GM18511 (cell line): ENCODE measurements around the gene ASTN2.

Source experiments
- ATAC-seq: cut with Tn5 transposase; IDR thresholded peaks from one replicate; pipeline ENCODE4 v1.9.1; 2021; ENCODE audit warnings: mild to moderate bottlenecking, moderate library complexity; ENCODE audit not compliant: unreplicated experiment

ASTN2 gene

DNA sequence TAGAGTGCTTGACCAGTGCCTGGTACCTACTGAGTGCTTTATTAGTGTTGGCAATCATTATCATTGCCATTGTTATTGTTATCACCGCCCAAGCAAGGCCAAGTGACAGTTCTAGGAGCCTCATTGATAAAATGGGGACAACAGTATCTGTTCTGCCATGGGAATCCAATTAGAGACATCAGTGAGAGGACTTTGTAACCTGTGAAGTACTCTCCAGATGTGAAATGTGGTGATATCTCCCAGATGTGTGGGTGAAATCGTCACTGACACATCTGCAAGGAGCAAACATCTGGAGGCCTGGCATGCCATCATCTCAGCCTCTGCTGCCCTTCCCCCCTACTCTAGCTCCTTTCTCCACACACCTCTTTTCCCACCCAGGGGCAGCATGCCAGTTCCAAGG, 1000.5 kb downstream of the ASTN2 start:
- ATAC-seq = no peak

DNA sequence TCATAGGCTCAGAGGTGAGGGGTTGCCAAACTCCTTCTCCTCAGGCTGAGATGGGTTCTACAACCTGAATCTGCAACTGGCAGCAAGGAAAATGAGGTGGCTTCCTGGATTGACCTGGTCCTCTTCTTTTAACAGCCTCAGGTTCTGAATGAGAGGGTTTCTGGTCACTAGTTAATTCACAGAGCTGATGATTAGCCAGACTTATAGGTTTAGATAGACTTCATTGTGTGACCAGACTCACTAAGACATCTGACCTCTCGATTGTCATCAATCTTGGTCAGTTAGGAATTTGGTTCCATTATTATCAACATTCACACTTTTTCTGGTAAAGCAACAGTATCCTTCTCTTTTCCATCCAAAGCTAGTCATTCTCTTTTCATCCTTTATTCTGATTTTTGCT, 1003.4 kb downstream of the ASTN2 start:
- ATAC-seq = no peak

DNA sequence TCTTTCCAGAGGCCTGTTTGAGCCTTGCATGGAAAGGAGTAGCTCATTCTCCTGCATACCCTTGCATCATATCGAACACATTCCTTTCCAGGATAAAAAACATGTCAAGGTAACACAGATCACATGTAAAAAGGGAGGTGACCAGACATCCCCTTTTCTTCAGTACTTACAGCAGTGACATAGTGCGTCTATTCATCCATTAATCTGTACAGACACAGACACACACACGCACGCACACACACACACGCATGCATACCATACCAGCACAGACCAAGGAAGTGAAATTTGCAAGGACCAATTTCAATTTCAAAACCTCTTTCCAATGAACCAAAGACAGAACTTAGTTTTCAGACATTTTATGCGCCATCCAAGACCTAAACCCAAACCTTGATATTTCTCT, 1005.2 kb downstream of the ASTN2 start:
- no peak for ATAC-seq

DNA sequence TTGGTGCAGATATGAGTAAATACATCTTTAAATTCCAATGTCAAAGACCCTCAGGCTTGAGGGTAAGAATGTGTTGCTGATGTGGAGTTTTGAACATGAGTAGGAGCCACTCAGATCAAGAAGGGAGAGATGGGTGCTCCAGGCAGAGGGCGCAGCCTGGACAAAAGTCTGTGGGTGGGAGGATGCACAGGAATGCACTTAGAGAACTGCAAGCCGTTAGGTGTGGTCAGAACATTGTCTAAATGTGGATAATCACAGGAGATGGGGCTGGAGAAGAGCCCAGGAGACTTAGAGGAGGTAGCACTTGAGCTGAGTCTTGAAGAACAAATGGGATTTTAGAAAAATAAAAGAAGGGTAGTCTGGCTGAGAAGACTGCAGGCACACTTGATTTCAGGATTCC, 1005.7 kb downstream of the ASTN2 start:
- ATAC-seq = no peak

DNA sequence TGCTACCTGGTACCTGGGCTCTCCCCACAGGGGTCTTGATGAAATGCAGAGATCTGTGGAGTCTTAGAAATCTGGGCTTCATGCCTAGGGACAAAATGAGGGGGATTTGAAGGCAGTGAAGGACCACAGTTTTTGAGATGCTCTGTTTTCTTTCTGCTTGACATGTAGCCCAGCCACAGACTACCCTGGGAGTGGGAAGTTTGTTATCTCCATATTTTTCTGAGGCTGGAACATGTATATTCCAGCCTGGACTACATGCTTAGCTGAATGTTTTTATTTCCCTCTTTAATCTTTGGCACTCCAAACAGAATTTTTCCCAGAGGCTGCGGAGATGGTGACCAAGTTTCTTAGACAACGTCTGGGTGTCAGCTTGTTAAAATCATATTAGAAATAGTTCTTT, 1008.4 kb downstream of the ASTN2 start:
- ATAC-seq = no peak

DNA sequence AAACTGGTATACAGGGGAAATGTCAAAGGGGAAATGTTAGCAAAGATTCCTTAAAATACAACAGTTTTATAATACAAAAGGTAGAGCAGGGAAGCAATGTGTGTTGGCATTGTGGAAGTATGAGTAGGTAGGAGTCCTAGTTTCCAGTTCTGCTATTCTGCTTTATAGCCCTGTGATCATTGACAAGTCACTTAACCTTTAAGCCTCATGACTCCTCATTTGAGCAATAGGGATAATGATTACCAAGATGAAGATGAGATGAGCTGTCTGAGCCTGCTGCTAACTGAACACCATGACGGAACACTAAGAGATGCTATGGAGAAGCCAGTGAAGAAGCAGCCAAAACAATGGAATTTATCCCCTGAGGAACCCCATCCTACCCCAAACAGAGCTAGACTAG, 1009.5 kb downstream of the ASTN2 start:
- no peak for ATAC-seq

DNA sequence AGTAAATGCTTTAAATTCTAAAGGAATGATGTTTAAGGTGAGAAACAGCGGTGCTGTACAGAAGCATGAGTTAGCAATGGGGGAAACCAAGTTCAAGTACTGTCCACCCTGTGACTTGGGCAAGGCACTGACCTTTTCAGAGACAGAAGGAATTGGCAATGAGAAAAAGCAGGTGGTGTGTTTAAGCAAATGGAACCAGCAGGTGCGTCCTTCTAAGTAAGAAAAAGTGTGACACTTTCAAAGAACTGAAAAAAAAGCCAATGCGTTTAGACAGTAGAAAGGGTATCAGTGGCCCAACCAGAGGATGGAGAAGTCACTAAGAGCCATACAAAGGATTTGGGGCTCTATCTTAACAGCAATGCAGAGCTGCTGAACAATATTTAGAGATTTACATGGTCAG, 1010.6 kb downstream of the ASTN2 start:
- no peak for ATAC-seq

DNA sequence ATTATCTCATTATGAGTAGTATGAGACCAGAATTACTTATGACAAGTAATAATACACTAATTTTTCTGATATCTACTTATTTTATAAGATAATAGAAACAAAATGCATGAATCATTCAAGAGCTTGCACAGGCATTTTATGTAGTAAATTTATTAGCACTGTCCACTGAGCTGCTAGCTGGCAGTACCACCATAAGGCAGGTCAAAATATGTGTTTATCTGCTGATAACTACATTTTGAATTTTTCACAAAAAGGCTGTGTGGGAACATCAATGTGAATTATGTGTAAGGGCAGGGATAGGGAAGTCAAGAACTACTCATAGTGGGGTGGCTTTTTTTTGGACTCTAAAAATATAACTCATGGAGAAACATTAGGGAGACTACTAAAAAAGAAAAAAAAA, 1011.7 kb downstream of the ASTN2 start:
- ATAC-seq = no peak

DNA sequence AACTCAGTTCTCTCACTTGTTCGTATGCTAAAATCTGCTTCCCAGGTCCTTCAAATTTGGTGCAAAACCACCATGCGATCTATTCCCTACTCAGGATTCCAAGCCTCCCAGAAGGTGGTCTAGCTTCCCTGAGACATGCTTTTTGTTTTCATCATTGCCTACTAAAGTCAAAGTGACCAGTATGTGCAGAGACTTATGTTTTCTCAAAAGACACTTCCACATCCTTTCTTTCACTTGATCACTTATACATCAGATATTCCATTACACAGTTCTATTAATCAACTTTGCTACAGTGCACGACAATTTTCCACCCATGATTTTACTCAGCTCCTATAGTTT, 1019.2 kb downstream of the ASTN2 start:
- ATAC-seq = no peak

DNA sequence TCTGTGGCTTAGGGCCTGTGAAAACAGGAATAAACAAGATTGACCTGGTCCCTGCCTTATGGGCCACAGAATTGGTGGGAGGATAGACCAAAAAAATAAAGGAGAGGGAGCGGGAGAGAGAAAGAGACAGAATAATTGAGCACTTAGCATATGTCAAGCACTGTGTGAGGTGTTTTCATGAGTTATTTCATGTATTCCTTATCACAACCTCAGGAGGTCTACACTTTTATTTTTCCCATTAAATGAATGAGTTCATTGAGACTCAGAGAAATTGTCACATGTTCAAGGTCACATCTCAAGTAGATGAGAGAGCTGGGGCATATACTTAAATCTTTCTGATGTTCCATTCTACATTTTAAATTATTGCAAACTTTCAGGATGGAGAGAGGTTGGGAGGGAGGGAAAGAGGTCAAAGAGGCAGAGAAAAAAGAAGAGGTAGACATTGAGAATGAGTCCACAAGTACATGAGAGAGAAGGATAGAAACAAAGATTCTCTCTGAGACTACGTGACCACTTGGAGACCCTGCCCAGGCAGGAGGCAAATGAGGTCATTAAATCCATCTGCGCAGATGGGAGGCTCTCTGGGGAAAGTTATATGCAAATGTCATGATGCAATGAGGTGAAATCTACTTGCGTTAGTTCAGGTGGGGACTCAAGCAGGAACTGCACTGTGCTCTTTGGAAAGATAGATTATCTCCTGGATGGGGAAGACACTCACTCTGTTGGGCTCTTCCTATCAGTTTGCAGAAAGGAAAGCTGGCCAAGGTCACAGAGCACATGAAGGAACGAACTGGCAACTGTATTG, 1019.8 kb downstream of the ASTN2 start:
- ATAC-seq = no peak

DNA sequence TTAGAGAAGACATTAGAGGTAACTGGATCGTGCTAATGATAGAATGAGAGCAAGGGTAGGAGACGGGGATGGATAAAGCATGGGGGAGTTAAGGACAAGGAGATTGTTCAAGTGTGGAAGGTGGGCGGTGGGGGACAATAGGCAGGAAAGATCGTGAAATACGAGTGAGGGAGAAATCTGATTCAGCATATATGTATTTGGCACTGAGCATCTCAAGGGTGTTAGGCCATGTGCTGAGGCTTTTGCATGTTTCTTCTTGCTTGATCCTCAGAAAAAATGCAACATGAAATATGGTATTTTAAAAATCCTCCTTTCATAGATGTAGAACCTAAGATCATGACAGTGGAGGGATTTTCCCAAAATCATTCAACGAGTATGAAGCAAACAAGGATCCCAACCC, 1020.8 kb downstream of the ASTN2 start:
- no peak for ATAC-seq

DNA sequence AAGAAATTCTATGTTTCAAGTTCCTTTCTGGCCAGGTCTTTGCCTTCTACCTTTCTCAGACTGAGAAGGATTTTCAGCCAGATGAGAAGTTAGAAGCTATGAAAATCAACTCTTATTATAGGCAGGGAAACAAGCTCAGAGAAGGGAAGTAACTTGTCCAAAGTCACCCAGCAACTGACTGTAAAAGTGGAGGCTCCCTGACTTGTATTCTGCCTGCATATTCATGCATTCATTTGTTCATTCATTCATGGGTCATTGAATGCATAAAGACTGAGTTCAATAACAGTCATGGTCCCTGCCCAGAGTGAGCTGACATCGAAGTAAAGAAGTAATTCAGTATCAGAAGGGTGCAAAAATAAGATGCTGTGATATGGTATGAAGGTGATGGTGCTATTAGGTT, 1021.7 kb downstream of the ASTN2 start:
- no peak for ATAC-seq

DNA sequence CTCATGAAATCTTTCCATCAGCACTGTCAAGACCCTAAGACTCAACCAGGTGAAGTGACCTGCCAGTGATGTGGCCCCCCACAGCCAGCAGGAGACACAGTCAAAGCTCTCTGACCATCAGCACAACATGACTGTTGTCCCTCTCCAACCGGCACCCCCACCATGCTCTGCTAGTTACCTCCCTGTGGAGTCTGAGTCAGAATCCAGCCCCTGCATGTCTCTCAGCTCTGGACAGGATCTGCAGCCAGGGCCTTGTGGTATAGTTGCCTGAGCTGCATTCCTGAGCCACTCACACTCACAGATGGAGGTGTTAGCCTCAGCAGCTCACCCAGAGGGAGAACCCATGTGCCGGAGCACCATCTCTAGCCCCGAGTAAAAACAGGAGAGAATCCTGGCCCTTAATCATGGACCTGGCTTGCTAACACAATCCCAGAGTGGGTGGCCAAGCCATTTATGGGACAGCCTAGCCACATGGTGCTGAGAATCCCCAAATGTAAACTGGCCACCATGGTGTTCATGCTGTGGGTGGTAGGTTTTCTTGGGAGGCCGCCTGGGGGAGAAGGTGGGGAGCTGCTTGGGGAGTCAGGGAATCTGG, 1023.5 kb downstream of the ASTN2 start:
- ATAC-seq = peak; percentile 5

DNA sequence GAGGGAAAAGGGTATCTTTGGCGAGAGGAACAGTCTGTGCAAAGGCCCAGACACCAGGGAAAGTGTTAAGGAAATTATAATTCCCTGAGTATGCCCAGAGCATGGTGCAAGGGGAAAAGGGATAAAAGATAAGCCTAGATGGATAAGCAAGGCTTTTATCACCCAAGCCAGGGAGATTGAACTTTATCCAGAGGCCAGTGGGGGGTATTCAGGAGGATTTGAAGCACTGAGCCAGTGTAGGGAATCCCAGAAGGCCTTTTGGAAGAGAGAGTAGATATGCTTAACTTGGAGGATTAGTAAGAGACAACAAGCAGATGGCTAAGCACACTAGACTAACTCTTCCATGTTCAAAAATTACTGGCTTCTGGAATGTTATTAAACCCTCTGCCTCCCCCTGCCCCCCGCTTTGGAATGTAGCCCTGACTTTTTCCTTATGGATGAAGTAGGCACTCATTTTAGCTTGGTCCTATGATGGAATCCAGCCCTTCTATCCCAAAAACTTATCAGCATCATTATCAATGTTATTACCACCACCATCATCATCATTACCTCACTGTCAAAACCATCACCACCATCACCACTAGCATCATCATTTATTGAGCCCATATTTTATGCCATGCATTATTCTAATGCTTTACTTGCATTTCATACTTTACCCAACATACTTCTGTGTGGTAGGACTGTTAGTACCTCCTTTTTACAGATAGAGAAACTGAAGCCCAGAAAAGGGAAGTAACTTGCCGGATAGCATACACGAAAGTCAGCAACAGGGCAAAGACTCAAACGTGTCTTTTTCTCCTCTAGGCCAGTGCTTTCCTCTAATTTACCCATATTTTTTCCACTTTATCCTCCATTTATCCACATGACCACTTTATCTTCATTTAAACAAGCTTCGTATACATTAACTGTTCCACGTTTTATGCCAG, 1024.3 kb downstream of the ASTN2 start:
- peak; percentile 79 for ATAC-seq

DNA sequence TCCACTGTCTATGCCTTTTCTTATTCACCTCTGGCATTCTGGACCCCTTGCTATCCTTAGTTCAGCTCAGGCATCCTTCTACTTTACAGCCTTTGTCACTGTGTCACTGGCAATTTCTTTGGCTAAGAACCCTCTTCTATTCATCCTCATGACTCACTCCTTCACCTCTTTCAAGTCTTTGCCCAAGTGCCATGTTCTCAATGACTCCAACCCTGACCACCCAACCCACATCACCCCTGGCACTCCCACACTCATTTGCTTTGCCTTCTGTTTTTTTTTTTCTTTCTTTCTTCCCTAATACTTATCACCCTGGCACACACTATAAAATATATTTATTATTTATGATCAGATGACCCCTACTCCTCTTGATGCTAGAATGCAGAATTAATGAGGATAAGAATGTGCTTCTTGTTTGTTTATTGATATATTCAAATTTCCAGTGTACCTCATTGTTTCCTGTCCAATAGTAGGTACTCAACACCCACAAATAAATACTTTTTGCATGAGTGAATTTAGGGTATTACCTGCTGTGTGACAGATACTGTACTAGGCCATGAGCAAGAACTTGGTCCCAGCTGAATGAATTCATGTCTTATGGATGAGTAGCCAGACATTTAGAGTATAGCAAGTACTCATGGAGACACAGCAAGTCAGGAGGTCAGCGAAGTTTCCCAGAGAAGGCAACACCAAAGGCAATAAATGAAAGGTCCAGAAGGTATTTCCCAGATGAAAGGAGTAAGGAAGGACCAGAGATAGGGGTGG, 1025.1 kb downstream of the ASTN2 start:
- no peak for ATAC-seq

DNA sequence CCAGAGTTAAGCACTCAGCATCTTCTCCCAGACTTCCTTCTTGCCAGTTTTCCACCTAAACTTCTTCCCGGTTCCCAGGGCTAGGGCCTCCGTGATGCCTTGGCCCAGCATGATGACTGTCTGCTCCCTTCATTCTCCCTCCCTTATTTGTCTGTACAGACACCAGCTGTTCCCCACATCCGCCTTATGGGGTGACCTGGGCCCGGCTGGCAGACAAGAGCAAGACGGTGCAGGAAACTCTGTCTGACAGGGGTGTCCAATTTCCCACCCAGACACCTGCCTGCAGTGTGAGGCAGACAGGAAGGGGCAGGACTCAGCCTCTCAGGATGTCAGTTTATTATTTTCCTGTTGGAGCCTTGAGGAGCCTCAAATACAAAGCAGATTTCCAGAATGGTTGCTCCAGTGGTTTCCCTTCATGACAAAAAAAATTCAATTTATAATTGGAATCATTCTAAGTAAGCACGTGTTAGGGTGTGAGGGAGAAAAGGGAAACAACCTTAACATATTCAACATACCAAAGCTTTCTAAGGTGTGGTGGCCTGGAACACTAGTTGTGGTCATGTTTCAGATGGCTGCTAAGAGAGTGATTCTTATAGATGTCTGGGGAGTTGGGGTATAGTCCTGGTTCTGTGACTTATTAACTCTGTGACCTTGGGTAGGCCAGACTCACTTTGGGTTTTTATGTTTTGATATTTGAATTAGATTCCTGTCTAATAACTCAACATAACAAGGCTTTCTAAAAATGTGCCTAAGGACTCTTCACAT, 1026.7 kb downstream of the ASTN2 start:
- ATAC-seq = peak; percentile 69

DNA sequence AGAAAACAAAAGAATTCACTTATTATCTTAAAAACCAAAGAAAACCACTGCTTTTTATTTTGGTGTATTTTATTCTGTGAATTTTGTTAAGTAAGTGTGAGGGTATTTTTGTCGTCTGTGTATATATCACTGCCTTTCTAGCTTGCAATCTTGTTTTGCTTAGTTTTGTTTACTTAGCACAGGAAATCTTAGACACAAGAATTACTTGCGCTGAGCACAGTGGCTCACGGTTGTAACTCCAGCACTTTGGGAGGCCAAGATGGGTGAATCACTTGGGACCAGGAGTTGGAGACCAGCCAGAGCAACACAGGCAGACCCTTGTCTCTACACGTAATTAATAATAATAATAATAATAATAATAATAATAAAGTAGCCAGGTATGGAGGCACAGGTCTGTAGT, 1030.9 kb downstream of the ASTN2 start:
- ATAC-seq = no peak

DNA sequence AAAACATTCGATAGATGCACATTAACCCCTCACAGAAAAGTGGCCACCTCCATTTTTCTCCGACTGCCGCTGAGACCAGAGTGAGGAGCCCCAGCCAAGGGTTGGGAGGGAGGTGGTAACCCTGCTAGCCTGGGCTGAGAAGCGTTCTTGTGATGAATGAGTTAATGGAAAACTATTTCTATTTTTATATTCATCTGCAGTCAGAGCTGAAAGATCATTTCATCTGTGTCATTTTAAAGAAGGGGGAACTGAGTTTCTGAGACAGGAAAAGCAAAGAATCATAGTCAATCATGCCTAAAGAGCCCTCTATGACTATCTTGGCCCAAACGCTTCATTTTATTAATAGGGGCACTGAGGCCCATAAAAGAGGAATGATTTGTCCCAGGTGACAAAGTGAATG, 1031.7 kb downstream of the ASTN2 start:
- ATAC-seq = peak; percentile 36

DNA sequence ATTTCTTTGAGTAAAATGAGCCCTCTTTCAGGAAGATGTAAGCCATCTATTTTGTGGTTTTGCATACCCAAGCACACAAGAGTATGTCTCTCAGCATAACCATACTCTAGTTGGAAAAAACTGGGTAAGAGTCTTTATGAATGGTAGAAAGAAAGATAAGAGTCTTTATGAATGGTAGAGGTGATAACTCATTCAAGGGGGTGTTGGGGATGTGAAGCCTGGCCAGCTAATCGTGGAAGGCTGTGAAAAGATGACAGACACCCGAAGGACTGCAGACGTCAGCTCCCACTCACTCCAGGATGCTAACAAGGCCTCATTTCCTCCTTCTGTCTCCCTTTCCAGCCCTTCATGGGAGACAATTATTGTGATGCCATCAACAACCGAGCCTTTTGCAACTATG, 1032.8 kb downstream of the ASTN2 start:
- no peak for ATAC-seq

DNA sequence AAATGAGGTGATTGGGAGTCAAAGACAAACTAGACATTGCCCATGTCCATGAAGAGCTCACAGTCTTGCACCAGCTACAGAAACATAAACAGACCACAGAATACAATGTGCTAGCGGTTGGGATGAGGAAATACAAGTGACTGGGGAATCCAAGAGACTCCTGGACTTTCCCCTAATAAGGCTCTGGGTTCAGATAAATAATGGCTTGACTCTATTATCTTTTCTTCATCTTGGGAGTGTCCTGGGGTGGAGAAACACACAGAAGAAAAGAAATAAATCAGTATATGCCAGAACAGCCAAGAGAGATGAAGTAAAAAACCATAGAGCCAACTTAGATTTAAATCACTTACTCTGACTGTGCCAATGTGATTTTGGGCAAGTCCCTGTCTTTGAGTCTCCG, 1033.5 kb downstream of the ASTN2 start:
- ATAC-seq = no peak
